HL-60/S4 (cell line): Measurements from ENCODE around the gene DAZ3.
"Not testable (repeated sequence)": the region's sequence is repeated elsewhere in the genome, so short reads cannot be mapped to it uniquely, and the experiment has no call there.

Experiments used
- in situ Hi-C: fragments of 300-500 bp; cut with MboI; formaldehyde crosslinking; loops from 2 replicates; pipeline ENCODE4 v1.14.3; 2022; ENCODE audit warnings: low sequenced_read_pairs

DAZ3 gene

GRCh38 chrY:24813293-24813692 is at the start of gene DAZ3:
TSS of gene DAZ3 (minus strand) at chrY:24813393. CDS start at chrY:24813185, 208 bp downstream.
- in situ Hi-C loops = not testable (repeated sequence)

GRCh38 chrY:24833619-24834018 is 20.4 kb upstream of the DAZ3 start, which contains the start of gene DAZ4:
TSS of gene DAZ4 (plus strand) at chrY:24833919. CDS start at chrY:24834127, 208 bp downstream.
- in situ Hi-C loops = not testable (repeated sequence)

- in situ Hi-C loops = not testable (repeated sequence)
Observed at GRCh38 chrY:24825069-24825468, 11.9 kb upstream of the DAZ3 start.

- in situ Hi-C loops = not testable (repeated sequence)
Observed at GRCh38 chrY:24824184-24824879, 11.1 kb upstream of the DAZ3 start.

- in situ Hi-C loops = not testable (repeated sequence)
Observed at GRCh38 chrY:24821836-24822235, 8.6 kb upstream of the DAZ3 start.
